Measurements from ENCODE around the gene ADGRE2.
"Not testable (repeated sequence)": the region's sequence is repeated elsewhere in the genome, so short reads cannot be mapped to it uniquely, and the experiment has no call there.

ADGRE2 gene

DNA sequence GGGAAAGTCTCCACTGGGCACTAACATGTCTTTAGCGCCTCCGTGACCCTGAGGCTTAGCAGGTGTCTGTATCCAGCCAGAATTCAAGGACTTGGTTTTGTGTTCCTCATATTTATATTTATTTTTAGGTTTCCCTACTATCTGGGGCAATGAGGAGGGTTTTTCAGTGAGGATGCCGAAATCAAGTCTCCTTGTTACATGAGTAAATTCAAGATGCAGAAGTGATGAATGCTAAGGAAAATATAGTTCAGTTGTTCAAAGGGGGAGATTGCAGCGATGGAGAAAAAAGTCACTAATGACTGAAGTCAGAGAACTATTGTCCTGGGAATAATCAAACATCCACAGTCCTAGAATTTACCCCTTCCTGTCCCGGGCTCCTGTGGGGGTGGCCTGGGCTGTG is 791 bp upstream of the ADGRE2 start:
- no peak for DNase-seq (ENCODE audit: low spot score)

DNA sequence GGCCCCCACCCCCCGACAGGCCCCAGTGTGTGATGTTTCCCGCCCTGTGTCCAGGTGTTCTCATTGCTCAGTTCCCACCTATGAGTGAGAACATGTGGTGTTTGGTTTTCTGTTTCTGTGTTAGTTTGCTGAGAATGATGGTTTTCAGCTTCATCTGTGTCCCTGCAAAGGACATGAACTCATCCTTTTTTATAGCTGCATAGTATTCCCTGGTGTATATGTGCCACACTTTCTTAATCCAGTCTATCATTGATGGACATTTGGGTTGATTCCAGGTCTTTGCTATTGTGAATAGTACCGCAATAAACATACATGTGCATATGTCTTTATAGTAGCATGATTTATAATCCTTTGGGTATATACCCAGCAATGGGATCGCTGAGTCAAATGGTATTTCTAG is 715 bp downstream of the ADGRE2 start:
- not testable (repeated sequence) for DNase-seq (ENCODE audit: low spot score)

DNA sequence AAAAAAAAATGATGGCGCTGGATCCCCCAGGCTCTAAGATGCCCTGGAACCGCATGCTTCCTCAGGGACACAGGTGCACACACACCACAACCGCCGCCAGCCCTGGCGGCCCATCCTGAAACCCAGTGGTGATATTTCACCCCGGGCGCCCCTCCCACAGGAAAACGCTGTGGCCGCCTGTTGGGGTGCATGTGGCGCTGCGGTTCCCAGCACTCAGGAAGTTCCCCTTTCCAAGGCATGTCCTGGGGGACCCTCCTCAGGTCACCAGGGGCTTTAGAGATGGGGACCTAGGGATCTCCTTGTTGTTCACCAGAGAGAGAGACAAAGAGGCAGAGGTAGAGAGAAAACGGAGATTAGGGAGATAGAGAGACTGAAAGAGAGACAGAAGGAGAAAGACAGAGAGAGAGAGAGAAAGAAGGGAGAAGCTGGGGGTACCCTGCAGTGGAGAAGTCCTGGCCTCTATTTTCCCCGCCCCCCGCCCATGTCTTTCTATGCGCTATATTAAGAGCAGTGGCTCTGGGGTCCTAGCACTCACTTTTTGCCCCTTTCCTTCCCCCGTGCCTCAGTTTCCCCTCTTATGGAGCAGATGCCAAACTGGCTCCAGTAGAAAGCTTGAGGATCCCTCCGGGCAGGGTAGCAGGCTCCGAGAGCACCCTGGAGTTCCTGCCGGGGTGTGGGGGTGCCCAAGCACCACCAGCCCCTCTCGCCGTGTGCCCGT is 2.3 kb downstream of the ADGRE2 start:
- DNase-seq (ENCODE audit: low spot score) = no peak

DNA sequence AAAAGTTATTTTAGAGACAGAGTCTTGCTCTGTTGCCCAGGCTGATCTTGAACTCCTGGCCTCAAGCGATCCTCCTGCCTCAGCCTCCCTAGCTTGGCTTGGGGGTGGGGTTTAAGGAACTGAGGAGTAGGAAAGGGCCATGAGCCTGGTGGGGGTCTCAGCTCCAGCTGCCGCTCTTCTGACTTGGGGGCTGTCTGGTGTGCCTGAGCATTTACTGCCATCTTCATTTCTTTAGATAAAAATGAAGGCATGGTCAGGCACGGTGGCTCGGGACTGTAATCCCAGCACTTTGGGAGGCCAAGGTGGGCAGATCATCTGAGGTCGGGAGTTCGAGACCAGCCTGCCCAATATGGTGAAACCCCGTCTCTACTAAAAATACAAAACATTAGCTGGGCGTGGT is 3.0 kb downstream of the ADGRE2 start:
- not testable (repeated sequence) for DNase-seq (ENCODE audit: low spot score)

DNA sequence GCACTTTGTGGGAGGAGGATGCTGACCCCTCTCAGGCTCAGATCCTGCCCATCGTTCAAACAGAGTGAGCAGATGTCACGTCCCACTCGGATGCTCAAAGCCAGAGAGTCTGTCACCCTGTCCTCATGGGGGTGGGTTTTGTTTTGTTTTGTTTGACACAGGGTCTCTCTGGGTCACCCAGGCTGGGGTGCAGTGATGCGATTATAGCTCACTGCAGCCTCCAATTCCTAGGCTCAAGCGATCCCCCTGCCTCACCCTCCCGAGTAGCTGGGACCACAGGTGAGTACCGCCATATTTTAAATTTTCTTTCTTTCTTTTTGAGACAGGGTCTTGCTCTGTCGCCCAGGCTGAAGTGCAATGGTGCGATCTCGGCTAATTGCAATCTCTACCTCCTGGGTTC is 4.0 kb downstream of the ADGRE2 start:
- DNase-seq (ENCODE audit: low spot score) = no peak

DNA sequence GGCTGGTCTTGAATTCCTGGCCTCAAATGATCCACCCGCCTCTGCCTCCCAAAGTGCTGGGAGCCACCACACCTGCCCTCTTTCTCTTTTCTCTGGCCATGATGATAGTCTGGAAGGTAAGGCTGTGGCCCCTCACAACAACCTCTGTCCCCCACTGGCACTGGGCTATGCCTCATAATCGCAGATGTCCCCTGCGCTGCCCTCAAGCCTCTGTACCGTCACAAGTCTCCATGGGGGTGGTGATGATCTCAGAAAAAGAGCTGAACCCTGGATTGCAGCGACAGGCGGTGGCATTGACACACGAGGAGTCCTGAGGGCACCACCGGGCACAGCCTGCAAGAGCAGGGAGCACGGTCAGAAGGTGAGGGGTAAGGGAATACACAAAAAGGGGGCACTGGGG is 4.6 kb downstream of the ADGRE2 start:
- not testable (repeated sequence) for DNase-seq (ENCODE audit: low spot score)

DNA sequence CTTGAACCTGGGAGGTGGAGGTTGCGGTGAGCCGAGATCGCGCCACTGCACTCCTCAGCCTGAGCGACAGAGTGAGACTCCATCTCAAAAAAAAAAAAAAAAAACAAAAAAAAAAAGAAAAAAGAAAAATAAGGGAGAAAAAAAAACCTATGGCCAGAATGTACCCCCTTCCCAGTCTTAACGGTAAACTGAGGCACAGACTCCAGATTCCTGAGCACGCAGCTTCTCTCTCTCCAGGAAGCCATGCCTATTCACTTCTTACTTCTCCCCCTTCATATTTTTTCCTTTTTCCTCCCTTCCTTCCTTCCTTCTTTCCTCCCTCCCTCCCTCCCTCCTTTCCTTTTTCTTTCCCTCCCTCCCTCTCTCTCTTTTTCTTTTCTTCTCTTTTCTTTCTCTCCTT is 5.4 kb downstream of the ADGRE2 start:
- DNase-seq (ENCODE audit: low spot score) = no peak

DNA sequence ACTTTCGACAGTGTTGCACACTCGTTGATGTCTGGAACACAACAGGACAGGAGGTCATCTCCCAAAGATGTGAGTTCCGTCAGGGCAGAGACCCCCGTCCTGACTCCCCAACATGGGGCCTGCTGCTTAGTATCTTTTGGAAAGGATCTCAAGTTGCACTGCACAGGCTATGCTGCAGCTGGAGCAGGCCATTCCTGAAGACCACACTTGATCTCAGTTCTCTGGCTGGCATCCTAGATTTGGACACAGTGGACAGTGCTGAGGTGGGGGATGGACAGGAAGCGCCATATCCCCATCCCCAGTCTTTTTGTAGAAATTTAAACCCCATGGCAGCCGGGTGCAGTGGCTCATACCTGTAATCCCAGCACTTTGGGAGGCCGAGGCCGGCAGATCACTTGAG is 5.9 kb downstream of the ADGRE2 start:
- no peak for DNase-seq (ENCODE audit: low spot score)

DNA sequence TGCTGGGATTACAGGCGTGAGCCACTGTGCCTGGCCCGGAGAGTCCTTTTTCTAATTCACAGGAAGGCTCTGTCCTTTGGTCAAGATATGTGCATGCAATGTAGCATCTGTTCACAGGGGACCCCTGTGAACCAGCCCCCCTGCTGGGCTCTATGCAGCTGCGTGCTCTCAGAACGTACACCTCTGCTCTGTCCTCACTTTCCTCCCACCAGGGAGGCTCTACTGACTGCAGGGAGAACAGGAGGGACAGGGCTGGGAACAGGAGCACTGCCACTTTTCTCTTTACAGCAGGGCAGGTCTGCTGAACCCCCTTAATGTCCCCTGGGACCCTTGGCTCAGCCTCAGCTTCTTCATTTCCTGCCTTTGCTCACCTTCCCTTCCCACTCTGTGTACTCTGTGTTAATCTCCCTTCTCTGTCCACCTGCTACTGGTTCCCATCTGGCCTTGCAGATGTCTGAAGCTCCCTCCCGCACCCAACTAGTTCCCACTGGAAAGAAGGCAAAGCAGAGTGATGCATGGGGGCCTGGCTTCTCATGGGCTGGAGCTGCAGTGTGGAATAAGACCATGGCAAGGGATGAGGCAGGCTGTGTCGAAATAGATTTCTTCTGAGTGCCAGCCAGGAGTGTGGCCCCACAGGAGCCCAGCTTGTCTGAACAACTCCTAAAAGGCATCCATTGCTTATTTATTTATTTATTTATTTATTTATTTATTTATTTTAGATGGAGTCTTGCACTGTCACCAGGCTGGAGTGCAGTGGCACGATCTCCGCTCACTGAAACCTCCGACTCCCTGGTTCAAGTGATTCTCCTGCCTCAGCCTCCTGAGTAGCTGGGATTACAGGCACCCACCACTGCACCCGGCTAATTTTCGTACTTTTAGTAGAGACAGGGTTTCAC is 7.2 kb downstream of the ADGRE2 start:
- no peak for DNase-seq (ENCODE audit: low spot score)

DNA sequence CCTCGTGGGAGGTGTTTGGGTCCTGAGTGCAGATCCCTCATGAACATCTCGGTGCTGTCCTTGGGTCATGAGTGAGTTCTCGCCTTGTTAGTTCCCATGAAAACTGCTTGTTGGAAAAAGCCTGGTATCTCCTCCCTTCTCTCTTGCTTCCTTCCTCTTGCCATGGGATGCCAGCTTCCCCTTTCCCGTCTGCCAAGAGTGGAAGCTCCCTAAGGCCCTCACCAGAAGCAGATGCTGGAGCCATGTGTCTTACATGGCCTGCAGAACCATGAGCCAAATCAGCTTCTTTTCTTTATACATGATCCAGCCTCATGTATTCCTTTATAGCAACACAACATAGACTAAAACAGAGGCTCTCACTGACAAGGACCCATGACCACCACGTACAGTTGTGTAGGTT is 8.2 kb downstream of the ADGRE2 start:
- DNase-seq (ENCODE audit: low spot score) = no peak

DNA sequence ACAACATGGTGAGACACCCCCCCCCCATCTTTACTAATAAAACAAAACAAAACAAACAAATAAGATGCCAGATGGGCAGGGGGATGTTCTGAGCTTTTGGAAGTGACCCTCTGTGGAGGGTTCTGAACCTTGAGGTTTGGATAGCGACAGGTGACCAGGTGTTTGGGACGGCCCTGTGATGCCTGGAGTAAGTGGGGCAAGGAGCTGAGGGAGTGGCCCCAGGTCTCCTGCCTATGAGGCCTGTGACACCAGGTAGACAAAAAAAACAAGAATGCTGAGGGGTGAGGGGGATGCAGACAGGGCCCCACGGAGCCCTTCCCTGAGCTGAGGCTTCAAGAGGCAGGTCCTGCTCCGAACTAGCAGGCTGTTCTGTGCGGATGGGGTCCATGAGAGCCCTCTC is 9.2 kb downstream of the ADGRE2 start:
- no peak for DNase-seq (ENCODE audit: low spot score)

DNA sequence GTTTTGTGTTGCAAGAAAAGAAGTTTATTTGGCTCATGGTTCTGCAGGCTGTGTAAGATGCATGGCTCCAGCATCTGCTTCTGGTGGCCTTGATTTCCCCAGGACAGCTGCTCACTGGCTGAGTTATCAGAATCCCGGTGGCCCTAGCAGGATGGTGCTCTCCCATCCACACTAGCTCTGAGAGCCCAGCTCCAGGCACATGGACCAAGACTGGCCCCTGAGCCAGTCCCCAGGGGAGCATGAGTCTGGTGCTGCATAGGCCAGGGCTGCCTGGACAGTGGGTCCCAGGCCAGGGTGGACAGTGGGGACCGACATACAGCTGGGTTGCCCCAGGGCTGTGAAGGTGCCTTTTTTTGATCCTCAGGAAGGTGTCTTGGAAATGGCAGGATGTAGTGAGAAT is 10.4 kb downstream of the ADGRE2 start:
- DNase-seq (ENCODE audit: low spot score) = no peak

DNA sequence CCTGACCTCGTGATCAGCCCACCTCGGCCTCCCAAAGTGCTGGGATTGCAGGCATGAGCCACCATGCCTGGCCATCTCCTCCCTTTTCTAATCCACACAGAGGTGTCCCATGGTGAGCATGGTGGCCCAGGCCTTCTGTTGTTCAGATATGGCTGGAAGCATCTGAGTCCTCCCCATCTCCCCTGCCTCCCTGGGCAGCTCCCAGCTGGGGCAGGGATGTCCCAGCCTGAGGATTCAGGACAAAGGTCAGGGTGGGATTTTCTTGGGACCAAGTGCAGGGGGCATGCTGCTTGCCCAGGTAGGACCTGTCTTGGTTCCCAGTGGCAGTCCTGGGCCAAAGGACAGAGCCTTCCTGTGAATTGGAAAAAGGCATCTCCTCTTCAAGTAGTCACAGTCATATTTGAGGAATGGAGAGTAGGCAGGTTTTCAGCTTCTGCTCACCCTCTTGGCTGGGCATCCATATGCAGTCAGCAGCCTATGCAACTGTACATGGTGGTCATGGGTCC is 10.8 kb downstream of the ADGRE2 start:
- no peak for DNase-seq (ENCODE audit: low spot score)

DNA sequence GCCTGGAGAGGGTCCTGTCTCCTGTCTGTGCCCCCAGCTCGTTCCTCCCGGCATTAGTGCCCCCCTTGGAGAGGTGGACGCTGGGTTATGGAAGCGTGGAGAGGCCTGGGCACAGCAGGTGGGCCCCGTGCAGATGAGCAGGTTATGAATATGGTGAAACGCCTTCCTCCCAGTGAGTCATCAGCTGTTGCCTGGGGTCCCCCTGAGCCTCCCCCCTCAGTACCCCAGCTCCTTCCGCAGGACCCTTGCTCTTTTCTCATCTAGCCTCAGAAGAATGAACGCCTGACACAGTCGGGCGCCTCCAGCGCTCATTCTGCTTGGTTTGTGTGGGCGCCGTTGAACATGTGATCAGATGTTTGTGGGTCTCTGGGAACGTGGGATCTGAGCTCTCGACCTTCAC is 12.5 kb downstream of the ADGRE2 start:
- not testable (repeated sequence) for DNase-seq (ENCODE audit: low spot score)

DNA sequence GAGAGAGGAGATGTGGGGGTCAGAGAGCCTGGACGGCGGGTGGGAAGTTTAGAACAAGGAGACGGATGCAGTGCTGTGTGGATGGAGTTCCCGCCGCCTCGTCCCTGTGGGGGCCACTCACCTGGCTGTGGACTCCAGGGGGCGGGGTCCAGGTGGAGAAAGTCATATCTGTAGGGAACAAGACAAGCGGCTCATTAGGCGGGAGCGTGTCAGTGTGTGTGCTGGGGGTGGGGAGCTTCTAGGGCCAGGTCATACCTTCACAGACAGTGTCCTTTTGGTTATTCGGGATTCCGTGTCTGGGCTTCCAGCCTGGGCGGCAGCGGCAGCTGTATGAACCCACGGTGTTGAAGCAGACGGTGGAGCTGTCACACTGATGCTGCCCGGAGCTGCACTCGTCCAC is 13.0 kb downstream of the ADGRE2 start:
- not testable (repeated sequence) for DNase-seq (ENCODE audit: low spot score)

DNA sequence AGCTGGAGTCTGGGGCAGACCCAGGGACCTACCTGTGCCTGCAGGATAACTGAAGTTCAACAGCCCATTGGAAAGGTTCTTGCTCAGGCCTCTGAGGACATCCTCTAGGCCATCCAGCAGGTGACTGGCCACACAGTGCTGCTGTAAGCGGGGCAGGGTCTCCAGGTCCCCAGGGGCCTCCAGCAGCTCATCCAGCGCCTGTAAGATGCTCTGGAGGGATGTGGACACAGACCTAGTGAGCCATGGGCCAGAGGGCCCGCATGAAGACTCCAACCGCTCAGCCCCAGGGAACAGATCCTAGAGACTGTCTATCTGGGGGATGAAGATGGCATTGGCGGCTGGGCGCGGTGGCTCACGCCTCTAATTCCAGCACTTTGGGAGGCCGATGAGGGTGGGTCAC is 14.0 kb downstream of the ADGRE2 start:
- no peak for DNase-seq (ENCODE audit: low spot score)

DNA sequence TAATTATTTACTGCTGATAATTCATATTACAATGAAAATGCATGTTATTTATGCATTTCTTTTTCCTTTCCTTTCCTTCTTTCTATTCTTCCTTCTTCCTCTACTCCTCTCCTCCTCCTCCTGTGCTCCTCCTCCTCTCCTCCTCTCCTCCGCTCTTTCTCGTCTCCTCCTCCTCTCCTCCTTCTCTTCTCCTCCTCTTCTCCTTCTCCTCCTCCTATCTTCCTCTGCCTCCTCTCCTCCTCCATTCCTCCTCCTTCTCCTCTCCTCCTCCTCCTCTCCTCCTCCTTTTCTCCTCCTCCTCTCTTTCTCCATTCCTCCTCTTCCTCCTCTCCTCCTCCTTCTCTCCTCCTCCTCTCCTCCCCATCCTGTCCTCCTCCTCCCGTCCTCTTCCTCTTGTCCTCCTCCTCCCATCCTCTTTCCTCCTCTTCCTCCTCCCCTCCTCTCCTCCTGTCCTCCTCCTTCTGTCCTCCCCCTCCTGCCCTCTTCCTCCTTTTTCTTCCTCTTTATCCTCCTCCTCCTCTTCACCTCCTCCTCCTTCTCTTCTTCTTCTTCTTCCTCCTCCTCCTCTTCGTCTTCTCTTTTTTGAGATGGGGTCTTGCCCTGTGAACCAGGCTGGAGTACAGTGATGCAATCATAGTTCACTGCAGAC is 14.7 kb downstream of the ADGRE2 start:
- DNase-seq (ENCODE audit: low spot score) = no peak

DNA sequence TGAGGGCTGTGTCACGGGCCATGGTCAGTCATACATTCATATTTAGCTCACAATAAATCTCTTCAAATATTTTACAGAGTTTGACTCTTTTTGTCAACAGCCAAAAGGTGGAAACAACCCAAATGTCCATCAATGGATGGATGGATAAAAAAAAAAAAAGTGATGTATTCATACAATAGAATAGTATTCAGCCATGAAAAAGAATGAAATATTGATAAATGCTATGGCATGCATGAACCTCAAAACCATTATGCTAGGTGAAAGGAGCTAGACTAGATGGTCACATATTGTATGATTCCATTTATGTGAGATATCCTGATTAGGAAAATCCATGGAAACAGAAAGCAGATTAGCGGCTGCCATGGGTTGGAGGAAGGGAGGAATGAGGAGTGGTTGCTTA is 16.2 kb downstream of the ADGRE2 start:
- no peak for DNase-seq (ENCODE audit: low spot score)

DNA sequence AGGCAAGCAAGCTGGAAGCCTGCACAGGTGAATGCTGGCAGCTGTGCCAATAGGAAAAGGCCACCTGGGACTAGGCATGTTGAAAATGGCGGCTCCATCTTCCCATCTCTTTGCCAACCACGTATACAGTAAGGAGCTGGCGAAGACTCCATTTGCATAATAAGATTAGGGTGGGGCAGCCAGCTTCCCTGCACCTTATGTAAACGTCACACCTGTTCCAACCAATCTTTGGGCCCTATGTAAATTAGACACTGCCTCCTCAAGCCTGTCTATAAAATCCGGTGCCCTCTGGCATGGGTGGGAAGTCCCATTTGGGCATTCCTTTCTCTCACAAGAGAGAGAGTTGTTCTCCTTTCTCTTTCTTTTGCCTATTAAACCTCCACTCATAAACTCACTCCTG is 16.8 kb downstream of the ADGRE2 start:
- no peak for DNase-seq (ENCODE audit: low spot score)

DNA sequence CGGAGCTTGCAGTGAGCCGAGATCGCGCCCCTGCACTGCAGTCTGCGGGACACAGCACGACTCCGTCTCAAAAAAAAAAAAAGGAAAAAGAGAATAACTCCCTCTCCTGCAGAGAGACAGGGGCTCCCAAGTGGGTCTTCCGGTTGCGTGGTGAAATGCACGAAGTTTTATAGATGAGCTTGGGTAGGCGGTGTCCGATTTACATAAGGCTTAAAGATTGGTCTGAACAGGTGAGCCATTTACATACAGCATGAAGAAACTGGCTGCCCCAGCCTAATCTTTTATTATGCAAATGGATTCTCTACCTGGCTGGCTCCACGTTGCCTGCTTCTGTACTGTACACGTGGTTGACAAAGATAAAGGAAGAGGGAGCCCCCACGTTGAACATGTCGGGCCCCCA is 19.5 kb downstream of the ADGRE2 start:
- DNase-seq (ENCODE audit: low spot score) = no peak

DNA sequence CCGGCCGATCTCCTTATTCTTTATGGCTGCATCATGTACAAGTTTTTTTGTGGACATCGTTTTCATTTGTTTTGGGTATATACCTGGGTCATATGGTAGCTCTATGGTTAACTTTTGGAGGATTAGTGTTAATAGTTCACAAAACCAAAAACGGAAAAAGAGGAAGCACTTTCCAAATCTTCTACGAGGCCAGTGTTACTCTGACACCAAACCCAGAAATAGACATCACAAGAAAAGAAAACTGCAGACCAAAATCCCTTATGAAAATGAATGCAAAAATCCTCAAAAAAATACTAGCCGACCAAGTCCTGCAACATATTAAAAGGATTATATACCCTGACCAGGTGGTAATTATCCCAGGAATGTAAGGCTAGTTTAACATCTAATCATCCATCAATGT is 29.8 kb downstream of the ADGRE2 start:
- DNase-seq (ENCODE audit: low spot score) = no peak

DNA sequence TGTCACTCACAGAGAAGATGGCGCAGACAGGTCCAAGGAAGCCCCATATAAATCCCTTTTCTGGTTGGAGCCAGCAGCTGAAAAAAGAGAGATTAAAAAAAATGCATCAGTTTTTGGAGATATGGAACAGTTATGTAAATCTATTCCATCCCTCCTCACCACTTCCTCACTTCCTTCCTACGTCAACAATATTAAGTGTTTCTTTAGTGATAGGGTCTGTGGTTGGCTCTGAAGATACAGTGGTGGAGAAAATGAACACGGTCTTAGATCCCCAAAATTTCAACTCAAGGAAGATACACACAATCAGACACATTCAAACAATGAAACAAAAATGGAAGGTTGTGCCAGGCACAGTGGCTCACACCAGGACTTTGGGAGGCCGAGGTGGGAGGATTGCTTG is 31.5 kb downstream of the ADGRE2 start:
- no peak for DNase-seq (ENCODE audit: low spot score)

DNA sequence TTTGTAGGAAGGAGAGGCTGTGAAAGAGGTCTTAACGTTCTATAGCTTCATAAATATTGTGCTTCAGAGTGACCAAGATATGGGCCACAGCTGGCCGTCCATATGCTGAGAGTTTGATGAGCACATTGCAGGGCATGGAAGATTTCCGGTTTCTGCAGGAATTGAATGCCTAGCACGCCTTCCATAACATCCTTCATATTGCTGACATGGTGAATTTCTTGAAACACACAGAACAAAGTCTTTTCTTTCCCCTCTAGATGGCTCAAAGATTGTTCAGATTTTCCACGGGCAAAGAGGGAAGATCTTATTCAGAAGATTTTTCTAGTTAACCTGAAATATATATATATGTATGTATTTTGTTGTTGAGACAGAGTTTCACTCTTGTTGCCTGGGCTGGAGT is 42.4 kb downstream of the ADGRE2 start:
- no peak for DNase-seq (ENCODE audit: low spot score)
